PFSK-1 (cell line): Measurements from ENCODE around the gene RANBP10.

ENCODE experiments used
- FOXP2 ChIP-seq: optimal IDR thresholded peaks from 2 replicates; pipeline ENCODE3; 2011; ENCODE audit warnings: borderline replicate concordance, control low read depth, inconsistent platforms; ENCODE audit not compliant: insufficient read depth; ENCODE audit errors: extremely low read length, extremely low read depth
- POLR2AphosphoS5 ChIP-seq: IDR thresholded peaks from 2 replicates; pipeline ENCODE4 v1.6.1; 2012; ENCODE audit warnings: low read depth, mild to moderate bottlenecking, control low read depth, low read length, moderate library complexity
- REST ChIP-seq, 2 experiments: IDR thresholded peaks; 2 replicates each; pipeline versions ENCODE4 v1.6.1 to v1.8.0; 2011 to 2012; ENCODE audit warnings: low read depth in 2 of 2, low read length in 2 of 2, control low read depth in 1 of 2, inconsistent platforms in 1 of 2, mild to moderate bottlenecking in 1 of 2, moderate library complexity in 1 of 2; ENCODE audit not compliant: insufficient read depth in 1 of 2
- SIN3A ChIP-seq: IDR thresholded peaks from 2 replicates; pipeline ENCODE4 v1.6.1; 2012; ENCODE audit warnings: mild to moderate bottlenecking, low read length, moderate library complexity, borderline replicate concordance; ENCODE audit not compliant: insufficient read depth
- TAF1 ChIP-seq: IDR thresholded peaks from 2 replicates; pipeline ENCODE4 v1.6.1; 2012; ENCODE audit warnings: low read length, control low read depth, borderline replicate concordance; ENCODE audit not compliant: insufficient read depth

Gene RANBP10

DNA sequence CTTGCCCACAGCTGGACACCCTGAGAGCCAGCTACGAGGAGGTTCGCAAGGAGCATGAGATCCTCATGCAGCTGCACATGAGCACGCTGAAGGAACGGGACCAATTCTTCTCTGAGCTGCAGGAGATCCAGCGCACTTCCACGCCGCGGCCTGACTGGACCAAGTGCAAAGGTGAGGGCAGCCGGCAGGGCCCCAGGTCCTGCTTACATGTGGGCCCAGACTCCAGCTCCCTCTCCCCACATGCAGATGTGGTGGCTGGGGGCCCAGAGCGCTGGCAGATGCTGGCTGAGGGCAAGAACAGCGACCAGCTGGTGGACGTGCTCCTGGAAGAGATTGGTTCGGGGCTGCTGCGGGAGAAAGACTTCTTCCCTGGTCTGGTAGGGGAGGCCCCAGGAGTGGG is 19.5 kb upstream of the RANBP10 start:
- TF ChIP-seq TAF1 (no peak), REST (IDR thresholded peaks at IDR 0.05; ENCODE audit: insufficient read depth in 1 of 2, low read depth in 2 of 2, low read length in 2 of 2) (no peak), SIN3A (no peak), FOXP2 (no peak), POLR2AphosphoS5 (no peak)

- TF ChIP-seq SIN3A (no peak), REST (IDR thresholded peaks at IDR 0.05; ENCODE audit: insufficient read depth in 1 of 2, low read depth in 2 of 2, low read length in 2 of 2) (no peak), POLR2AphosphoS5 (no peak), FOXP2 (no peak), TAF1 (no peak)
Measured at GRCh38 chr16:67825119-67825518, 18.8 kb upstream of the RANBP10 start.

GRCh38 chr16:67822511-67822910 is 16.2 kb upstream of the RANBP10 start:
- TF ChIP-seq POLR2AphosphoS5 (no peak), FOXP2 (no peak), SIN3A (no peak), REST (IDR thresholded peaks at IDR 0.05; ENCODE audit: insufficient read depth in 1 of 2, low read depth in 2 of 2, low read length in 2 of 2) (no peak), TAF1 (no peak)

DNA sequence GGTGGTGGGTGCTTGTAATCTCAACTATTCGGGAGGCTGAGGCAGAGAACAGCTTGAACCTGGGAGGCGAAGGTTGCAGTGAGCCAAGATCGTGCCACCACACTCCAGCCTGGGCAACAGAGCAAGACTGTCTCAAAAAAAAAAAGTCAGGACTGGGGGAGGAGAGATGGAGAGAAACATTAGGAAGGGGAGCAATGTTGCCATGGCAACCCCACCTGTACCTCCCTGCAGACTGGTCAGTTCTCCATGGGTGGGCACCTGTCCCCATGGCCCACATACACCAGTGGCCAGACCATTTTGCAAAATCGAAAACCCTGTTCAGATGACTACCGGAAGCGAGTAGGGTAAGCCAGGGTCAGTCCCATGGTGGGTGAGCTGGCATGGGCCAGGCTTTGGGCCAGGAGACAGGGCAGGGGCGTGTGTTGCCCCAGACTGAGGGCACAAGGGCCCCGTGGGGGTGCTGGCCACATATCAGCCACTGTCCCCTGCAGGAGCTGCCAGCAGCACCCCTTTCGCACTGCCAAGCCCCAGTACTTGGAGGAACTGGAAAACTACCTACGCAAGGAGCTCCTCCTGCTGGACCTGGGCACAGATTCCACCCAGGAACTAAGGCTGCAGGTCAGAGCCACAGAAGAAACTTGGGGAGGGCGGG is 14.4 kb upstream of the RANBP10 start:
- TF ChIP-seq SIN3A (no peak), POLR2AphosphoS5 (no peak), FOXP2 (no peak), REST (IDR thresholded peaks at IDR 0.05; ENCODE audit: insufficient read depth in 1 of 2, low read depth in 2 of 2, low read length in 2 of 2) (no peak), TAF1 (no peak)

GRCh38 chr16:67814567-67814966 is 8.2 kb upstream of the RANBP10 start:
- TF ChIP-seq SIN3A (no peak), REST (IDR thresholded peaks at IDR 0.05; ENCODE audit: insufficient read depth in 1 of 2, low read depth in 2 of 2, low read length in 2 of 2) (no peak), POLR2AphosphoS5 (no peak), TAF1 (no peak), FOXP2 (no peak)
